Measurements from ENCODE around the gene RMDN3.

The RMDN3 gene

DNA sequence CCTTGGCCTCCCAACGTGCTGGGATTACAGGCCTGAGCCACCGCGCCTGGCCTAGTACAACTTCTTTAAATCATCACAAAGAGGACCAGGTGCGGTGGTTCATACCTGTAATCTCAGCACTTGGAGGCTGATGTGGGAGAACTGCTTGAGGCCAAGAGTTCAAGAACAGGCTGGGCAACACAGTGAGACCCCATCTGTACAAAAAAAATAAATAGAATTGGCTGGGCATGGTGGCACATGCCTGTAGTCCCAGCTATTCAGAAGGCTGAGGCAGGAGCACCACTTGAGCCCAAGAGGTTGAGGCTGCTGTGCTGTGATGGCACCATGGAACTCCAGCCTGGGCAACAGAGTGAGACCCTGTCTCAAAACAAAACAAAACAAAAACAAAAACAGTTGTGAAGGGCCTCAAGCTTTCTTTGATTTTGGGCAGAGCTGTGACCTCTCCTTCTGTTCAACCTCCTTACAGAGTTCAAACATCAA is 5.9 kb downstream of the RMDN3 start:
- no peaks in the 10 kb centered on the region for H3K27me3 Mint-ChIP-seq
- no peak overlapping the region for H3K4me3 Mint-ChIP-seq
- H3K36me3 Mint-ChIP-seq (ENCODE audit: low read depth) = peaks cover 79% of the 10 kb centered on the region
- H3K9me3 Mint-ChIP-seq = no peaks in the 10 kb centered on the region
- no peak overlapping the region for H3K27ac Mint-ChIP-seq
- H3K4me1 Mint-ChIP-seq (ENCODE audit: low read depth) = peaks cover 32% of the 10 kb centered on the region
- intact Hi-C loops (cut with micrococcal nuclease) = loop anchor here (5.0 to 10.0 kb wide), 2 partner anchors 143 to 266 kb away; partner anchors contain the start of gene VPS18

DNA sequence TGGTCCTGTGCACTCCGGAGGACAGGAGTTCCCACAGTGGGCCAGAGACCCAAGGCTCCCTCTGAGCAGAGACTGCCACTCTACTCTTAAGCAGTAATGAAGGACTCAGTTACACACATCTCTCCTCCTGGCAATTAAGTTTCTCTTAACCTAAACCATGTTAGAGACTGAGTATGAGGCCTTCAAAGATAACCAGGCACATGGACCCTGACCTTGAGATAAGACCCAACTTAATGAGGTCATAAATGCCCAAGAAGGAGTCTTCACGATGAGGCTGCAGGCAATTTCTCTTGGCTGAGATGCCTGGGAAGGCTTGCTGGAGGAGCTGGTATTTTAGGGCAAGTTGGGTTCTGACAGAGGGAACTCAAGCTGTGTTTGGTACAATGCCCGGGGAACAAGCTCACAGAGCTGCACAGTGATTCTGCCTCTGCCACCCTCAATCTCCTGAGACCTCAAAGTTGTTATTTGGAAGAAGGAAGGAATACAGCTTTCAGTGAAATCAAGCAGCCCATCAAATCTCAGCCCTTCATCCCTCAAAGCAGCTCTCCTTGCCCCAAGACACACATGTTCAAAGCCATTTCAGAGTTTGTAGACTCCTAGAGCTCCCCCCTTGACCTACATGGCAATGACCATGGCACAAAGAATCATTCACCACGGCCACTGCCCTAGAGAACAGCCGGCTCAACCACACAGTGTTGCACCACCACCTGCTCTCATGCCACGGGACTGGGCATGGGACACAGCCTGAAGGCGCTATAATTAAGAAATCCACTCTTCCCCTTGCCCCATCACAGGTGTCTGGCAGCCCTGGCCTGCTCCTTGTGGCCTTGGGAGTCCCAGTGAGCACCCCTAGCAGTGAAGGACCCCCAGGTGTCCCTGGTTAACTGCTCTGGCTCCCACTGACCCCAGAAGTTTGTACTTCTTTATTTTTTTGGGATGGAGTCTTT is 7.1 kb downstream of the RMDN3 start:
- Mint-ChIP-seq H3K36me3 (ENCODE audit: low read depth) (peaks cover 85% of the 10 kb centered on the region), H3K4me1 (ENCODE audit: low read depth) (peaks cover 23% of the 10 kb centered on the region), H3K27me3 (no peaks in the 10 kb centered on the region), H3K27ac (no peak overlapping the region), H3K4me3 (no peak overlapping the region), H3K9me3 (no peaks in the 10 kb centered on the region)
- intact Hi-C loops (cut with micrococcal nuclease) = loop anchor here (5.0 to 10.0 kb wide), 2 partner anchors 144 to 267 kb away; partner anchors contain the start of gene VPS18

DNA sequence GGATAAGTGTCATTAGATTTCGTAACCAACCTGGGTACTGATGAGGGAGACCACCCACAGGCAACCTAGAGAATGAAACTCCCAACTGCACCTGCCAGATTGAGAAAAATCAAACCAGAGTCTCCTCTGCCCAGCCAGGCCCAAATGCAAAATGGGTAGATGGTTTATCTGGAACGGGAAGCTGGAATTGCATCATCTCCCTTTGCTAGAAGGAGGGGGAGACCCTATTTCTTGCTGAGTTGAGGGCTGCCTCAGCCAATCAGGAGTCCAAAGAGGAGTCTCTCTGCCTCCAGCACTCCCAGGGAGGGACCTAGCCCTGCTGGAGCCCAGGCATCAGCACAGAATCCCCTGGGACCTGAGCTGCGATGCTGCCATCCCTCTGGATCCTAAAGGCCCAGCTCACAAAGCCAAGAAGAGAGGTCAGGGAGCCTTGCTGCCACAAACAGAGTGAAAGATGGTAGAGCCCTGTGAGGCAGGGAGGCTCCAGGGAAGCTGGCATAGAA is 8.1 kb downstream of the RMDN3 start:
- peaks cover 85% of the 10 kb centered on the region for H3K36me3 Mint-ChIP-seq (ENCODE audit: low read depth)
- H3K4me3 Mint-ChIP-seq = no peak overlapping the region
- peak overlapping the region; percentile 28 for H3K27ac Mint-ChIP-seq
- no peaks in the 10 kb centered on the region for H3K9me3 Mint-ChIP-seq
- intact Hi-C loops (cut with micrococcal nuclease) = loop anchor here (1.0 to 10.0 kb wide), 3 partner anchors 35 to 268 kb away; partner anchors contain the start of gene VPS18
- peaks cover 23% of the 10 kb centered on the region for H3K4me1 Mint-ChIP-seq (ENCODE audit: low read depth)
- no peaks in the 10 kb centered on the region for H3K27me3 Mint-ChIP-seq

DNA sequence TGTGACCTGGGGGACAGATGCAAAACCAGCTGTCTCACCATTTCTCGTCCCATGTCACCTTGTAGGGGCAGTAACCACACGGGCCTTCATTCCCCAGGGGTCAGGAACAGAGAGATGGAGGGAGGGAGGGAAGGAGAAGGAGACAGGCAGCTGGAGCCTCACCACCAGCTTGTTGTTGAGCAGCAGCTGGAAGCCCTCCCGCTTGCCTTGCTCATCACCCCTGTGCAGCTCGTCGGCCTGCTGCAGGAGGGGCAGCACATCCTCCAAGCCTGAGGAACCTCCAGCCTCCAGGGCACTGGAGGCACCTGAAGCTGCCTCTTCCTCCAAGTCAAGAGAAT is 10.3 kb downstream of the RMDN3 start:
- H3K36me3 Mint-ChIP-seq (ENCODE audit: low read depth) = peaks cover 84% of the 10 kb centered on the region
- H3K4me1 Mint-ChIP-seq (ENCODE audit: low read depth) = peaks cover 23% of the 10 kb centered on the region
- no peaks in the 10 kb centered on the region for H3K27me3 Mint-ChIP-seq
- no peaks in the 10 kb centered on the region for H3K9me3 Mint-ChIP-seq
- no peak overlapping the region for H3K4me3 Mint-ChIP-seq
- intact Hi-C loops (cut with micrococcal nuclease) = loop anchor here (5.0 to 10.0 kb wide), 2 partner anchors 148 to 270 kb away; partner anchors contain the start of gene VPS18
- no peak overlapping the region for H3K27ac Mint-ChIP-seq

DNA sequence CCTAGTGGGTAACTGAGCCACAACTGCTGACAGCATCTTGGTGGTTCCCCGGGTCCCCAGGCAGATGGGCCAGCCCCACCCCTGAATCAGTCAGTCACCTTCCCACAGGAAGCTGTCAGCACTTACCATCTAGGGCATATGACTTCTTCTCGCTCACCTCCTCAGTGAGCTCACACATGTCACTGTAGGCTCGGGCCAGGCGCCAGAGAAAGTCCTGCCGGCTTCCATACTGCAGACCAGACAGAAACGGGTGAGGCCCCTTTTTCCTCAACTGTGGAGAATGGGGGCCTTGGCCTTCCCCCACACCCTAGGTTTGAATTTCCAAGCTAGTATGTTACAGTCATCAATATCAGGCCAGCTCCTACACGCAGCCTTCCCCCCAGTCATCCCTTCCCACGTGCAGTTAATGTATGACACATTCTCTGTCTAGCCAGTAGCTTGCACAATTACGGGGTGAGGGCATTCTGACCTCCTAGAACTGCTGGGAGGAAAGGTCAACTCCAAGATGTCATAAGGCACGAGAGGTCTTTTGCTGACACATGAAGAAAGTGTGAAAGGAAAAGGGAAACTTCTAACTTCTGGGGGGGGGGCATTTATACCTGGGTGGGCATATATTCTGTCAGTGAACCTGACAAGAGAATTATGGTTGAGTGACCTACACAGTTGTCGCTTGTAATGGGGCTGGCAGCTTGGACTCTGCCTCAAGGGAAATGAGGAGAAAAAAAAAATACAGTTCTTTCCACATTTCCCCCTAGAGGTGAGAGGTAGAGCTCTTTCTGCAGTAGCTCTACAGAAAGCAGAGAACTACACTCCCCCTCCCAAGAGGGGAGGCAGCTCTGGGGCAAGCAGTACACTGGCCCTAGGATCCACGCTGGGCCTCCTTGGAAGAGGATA is 10.9 kb downstream of the RMDN3 start:
- no peak overlapping the region for H3K4me3 Mint-ChIP-seq
- peaks cover 23% of the 10 kb centered on the region for H3K4me1 Mint-ChIP-seq (ENCODE audit: low read depth)
- H3K27me3 Mint-ChIP-seq = no peaks in the 10 kb centered on the region
- intact Hi-C loops (cut with micrococcal nuclease) = loop anchor here (10.0 kb wide), 1 partner anchor 271 kb away; no protein-coding TSS in a partner anchor
- no peaks in the 10 kb centered on the region for H3K9me3 Mint-ChIP-seq
- H3K27ac Mint-ChIP-seq = no peak overlapping the region
- H3K36me3 Mint-ChIP-seq (ENCODE audit: low read depth) = peaks cover 84% of the 10 kb centered on the region

DNA sequence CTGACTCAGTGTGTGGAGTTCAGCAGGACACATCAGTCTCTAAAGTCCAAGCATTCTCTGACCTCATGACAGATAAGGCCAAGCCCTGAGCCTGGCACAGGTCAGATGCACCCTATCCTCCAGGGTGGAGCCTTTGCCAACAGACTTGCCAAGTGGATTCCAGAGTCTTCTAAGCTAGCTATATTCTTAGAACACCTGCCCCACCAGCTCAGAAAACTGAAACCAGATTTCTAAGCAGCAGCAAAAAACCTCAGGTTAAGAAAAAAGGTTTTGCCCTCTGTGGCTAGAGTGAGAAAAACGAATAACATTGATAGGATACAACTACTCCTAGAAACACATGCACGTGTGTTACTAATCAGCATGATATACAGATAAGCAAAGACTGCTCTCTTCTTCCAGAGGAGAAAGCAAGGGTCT is 11.6 kb downstream of the RMDN3 start:
- H3K36me3 Mint-ChIP-seq (ENCODE audit: low read depth) = peaks cover 84% of the 10 kb centered on the region
- no peaks in the 10 kb centered on the region for H3K27me3 Mint-ChIP-seq
- intact Hi-C loops (cut with micrococcal nuclease) = loop anchor here (10.0 kb wide), 1 partner anchor 271 kb away; no protein-coding TSS in a partner anchor
- no peaks in the 10 kb centered on the region for H3K9me3 Mint-ChIP-seq
- peaks cover 23% of the 10 kb centered on the region for H3K4me1 Mint-ChIP-seq (ENCODE audit: low read depth)
- no peak overlapping the region for H3K27ac Mint-ChIP-seq
- H3K4me3 Mint-ChIP-seq = no peak overlapping the region

DNA sequence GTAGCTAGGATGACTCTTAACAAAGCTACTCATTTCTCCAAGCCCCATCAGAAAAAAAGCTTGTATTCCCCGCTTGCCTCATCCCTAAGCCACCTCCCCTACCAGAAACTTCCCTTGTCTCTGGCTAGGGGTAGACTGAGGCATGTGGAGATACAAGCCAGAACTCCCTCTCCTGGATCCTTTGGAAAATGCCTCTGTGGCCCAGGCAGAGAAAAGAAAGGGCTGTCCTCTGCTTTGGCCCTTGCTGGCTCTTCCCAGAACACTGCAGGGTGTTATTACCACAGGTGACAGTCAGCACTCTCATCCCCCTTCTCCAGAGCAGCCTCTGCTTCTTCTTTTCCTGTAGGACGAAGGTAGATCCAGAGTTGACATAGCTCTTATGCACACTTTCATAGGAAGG is 15.2 kb downstream of the RMDN3 start:
- Mint-ChIP-seq H3K9me3 (no peaks in the 10 kb centered on the region), H3K4me3 (no peak overlapping the region), H3K27me3 (no peaks in the 10 kb centered on the region), H3K4me1 (ENCODE audit: low read depth) (peaks cover 5% of the 10 kb centered on the region), H3K27ac (no peak overlapping the region), H3K36me3 (ENCODE audit: low read depth) (peaks cover 99% of the 10 kb centered on the region)
- intact Hi-C loops (cut with micrococcal nuclease) = loop anchor here (10.0 kb wide), 1 partner anchor 275 kb away; no protein-coding TSS in a partner anchor

DNA sequence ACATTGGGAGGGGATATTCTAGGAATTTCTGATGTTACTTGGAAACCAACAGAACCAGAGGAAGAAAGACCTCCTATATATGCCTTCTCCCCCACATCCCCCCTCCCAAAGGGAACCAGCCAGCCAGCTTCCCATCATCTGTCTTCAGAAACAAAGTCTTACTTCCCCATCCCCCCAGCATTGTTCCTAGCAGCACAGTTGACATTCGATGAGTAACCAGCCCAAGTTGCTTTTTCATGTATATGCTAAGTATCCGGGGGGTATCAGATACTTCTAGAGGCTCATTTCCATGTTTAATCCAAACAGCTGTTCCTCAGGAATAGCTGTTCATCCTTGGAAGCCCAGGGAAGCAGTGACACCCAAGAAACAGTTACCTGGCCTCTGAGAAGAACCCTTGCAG is 16.0 kb downstream of the RMDN3 start:
- H3K4me3 Mint-ChIP-seq = no peak overlapping the region
- peaks cover 2% of the 10 kb centered on the region for H3K4me1 Mint-ChIP-seq (ENCODE audit: low read depth)
- H3K9me3 Mint-ChIP-seq = no peaks in the 10 kb centered on the region
- no peak overlapping the region for H3K27ac Mint-ChIP-seq
- no peaks in the 10 kb centered on the region for H3K27me3 Mint-ChIP-seq
- intact Hi-C loops (cut with micrococcal nuclease) = no loop called here
- H3K36me3 Mint-ChIP-seq (ENCODE audit: low read depth) = peaks cover 99% of the 10 kb centered on the region

DNA sequence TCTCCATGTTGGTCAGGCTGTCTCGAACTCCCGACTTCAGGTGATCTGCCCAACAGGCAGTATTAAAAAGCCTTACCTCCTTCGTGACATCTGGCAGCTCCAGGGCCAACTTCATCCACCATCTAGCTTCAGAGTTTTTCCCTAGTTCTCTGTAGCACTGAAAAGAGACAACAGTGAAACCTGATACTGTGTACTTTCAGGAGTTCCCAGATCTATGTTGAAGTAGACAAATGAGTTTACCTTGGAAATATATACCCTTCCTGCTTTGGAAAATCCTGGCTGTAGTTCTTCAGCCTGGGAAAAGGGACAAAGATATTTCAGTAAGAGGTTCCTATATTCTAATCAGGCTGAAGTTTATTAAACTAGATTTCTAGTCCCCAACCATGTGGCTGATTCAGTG is 18.0 kb downstream of the RMDN3 start:
- no peak overlapping the region for H3K27ac Mint-ChIP-seq
- H3K4me1 Mint-ChIP-seq (ENCODE audit: low read depth) = no peaks in the 10 kb centered on the region
- no peaks in the 10 kb centered on the region for H3K27me3 Mint-ChIP-seq
- peaks cover 94% of the 10 kb centered on the region for H3K36me3 Mint-ChIP-seq (ENCODE audit: low read depth)
- intact Hi-C loops (cut with micrococcal nuclease) = no loop called here
- no peaks in the 10 kb centered on the region for H3K9me3 Mint-ChIP-seq
- H3K4me3 Mint-ChIP-seq = no peak overlapping the region

DNA sequence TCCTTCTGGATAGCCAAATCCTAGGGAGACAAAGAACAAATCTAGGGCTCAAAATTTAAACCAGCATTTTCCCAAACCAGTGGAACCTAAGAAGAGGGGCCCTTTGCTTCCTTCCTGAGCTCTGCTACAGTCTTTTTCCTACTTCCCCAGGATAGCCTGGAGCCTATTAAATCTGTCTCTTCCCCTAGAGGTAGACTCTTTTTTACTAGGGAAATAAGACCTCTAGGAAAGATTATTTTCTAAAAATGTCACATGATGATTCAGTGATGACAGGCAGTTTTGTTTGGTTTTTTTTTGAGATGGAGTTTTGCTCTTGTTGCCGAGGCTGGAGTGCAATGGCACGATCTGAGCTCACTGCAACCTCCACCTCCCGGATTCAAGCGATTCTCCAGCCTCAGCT is 18.5 kb downstream of the RMDN3 start:
- H3K9me3 Mint-ChIP-seq = no peaks in the 10 kb centered on the region
- no peak overlapping the region for H3K27ac Mint-ChIP-seq
- H3K4me1 Mint-ChIP-seq (ENCODE audit: low read depth) = no peaks in the 10 kb centered on the region
- no peak overlapping the region for H3K4me3 Mint-ChIP-seq
- H3K36me3 Mint-ChIP-seq (ENCODE audit: low read depth) = peaks cover 93% of the 10 kb centered on the region
- H3K27me3 Mint-ChIP-seq = no peaks in the 10 kb centered on the region
- intact Hi-C loops (cut with micrococcal nuclease) = no loop called here

DNA sequence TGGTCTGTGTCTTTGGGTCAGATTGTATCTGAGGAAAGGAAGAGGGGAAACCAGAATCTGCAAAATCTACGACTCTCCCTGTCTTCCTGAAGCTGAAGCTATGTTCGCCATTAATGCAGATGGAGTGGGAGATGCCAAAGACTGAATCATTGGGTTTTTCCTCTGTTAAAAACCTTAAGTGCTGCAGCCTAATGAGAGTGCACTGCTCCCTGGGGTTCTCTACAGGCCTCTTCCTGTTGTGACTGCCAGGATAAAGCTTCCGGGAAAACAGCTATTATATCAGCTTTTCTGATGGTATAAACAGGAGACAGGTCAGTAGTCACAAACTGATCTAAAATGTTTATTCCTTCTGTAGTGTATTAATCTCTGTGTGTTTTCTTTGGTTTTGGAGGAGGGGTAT is 24.0 kb downstream of the RMDN3 start:
- Mint-ChIP-seq H3K9me3 (no peaks in the 10 kb centered on the region), H3K27ac (no peak overlapping the region), H3K4me1 (ENCODE audit: low read depth) (no peaks in the 10 kb centered on the region), H3K27me3 (no peaks in the 10 kb centered on the region), H3K4me3 (no peak overlapping the region), H3K36me3 (ENCODE audit: low read depth) (peaks cover 48% of the 10 kb centered on the region)
- intact Hi-C loops (cut with micrococcal nuclease) = no loop called here

DNA sequence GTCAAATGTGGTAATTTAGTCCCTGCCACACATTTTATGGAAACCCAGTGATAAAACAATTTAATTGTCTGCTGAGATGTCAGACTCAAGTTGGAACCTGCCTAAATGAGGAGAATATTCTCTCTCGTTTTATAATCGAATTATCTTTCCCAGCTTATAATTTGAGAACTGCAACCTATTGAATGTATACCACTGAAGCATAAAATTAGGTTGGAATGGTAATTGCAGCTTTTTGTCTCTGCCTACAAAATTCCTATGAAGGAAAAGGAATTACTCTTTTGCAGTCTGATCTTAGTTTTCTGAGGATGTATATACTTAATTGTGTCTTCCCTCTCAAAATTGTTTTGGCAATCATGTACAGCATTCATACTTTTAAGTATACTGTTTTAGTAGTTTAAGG is 31.1 kb downstream of the RMDN3 start:
- Mint-ChIP-seq H3K9me3 (no peaks in the 10 kb centered on the region), H3K4me3 (no peak overlapping the region), H3K36me3 (ENCODE audit: low read depth) (no peaks in the 10 kb centered on the region), H3K4me1 (ENCODE audit: low read depth) (no peaks in the 10 kb centered on the region), H3K27me3 (no peaks in the 10 kb centered on the region), H3K27ac (no peak overlapping the region)
- intact Hi-C loops (cut with micrococcal nuclease) = no loop called here

DNA sequence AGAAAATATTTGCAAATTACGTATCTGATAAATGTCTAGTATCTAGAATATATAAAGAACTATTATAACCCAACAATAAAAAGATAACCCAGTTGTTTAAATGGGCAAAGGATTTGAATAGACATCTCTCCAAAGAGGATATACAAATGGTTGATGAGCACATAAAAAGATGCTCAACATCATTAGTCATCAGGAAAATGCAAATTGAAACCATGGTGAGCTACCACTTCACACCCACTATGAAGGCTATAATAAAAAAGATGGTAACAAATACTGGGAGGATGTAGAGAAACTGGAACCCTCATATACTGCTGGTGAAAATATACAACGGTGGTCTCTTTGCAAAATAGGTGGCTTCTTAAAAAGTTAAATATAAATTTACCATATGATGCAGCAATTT is 32.1 kb downstream of the RMDN3 start:
- H3K27ac Mint-ChIP-seq = no peak overlapping the region
- no peaks in the 10 kb centered on the region for H3K9me3 Mint-ChIP-seq
- no peaks in the 10 kb centered on the region for H3K4me1 Mint-ChIP-seq (ENCODE audit: low read depth)
- H3K27me3 Mint-ChIP-seq = no peaks in the 10 kb centered on the region
- no peaks in the 10 kb centered on the region for H3K36me3 Mint-ChIP-seq (ENCODE audit: low read depth)
- intact Hi-C loops (cut with micrococcal nuclease) = no loop called here
- no peak overlapping the region for H3K4me3 Mint-ChIP-seq

Measured in dendritic cell treated with granulocyte-macrophage colony-stimulating factor and Interleukin-4, amounts not matched to agents 40 ng/mL and 50 ng/mL, for 4 days (primary cell).